Inferior parietal cortex (tissue), 1 donor: ENCODE data around the gene COL6A2.
"Not testable (repeated sequence)": the region's sequence is repeated elsewhere in the genome, so short reads cannot be mapped to it uniquely, and the experiment has no call there.

Experiments used
- DNase-seq: peaks from one replicate; pipeline ENCODE4 v3.0.0-alpha.2; 2016; ENCODE audit errors: extremely low spot score

Gene COL6A2

GRCh38 chr21:46060596-46061061 is 37.3 kb upstream of the COL6A2 start:
- DNase-seq = no peak

- no peak for DNase-seq
Observed at GRCh38 chr21:46061063-46061462, 36.8 kb upstream of the COL6A2 start.

GRCh38 chr21:46061518-46061917 is 36.4 kb upstream of the COL6A2 start:
- DNase-seq = no peak

- no peak for DNase-seq
Observed at GRCh38 chr21:46061950-46062349, 36.0 kb upstream of the COL6A2 start.

GRCh38 chr21:46062471-46063211 is 35.3 kb upstream of the COL6A2 start:
- no peak for DNase-seq

- no peak for DNase-seq
Observed at GRCh38 chr21:46063227-46063626, 34.7 kb upstream of the COL6A2 start.

GRCh38 chr21:46063734-46064680 is 33.9 kb upstream of the COL6A2 start:
- DNase-seq = no peak

- no peak for DNase-seq
Observed at GRCh38 chr21:46064870-46065214, 33.1 kb upstream of the COL6A2 start.

GRCh38 chr21:46065215-46065913 is 32.5 kb upstream of the COL6A2 start:
- DNase-seq = no peak

- DNase-seq = no peak
Observed at GRCh38 chr21:46065914-46066551, 31.9 kb upstream of the COL6A2 start.

- no peak for DNase-seq
Observed at GRCh38 chr21:46066591-46067331, 31.2 kb upstream of the COL6A2 start.

- no peak for DNase-seq
Observed at GRCh38 chr21:46067505-46068201, 30.3 kb upstream of the COL6A2 start.

- DNase-seq = no peak
Observed at GRCh38 chr21:46068516-46069079, 29.3 kb upstream of the COL6A2 start.

GRCh38 chr21:46069166-46069565 is 28.7 kb upstream of the COL6A2 start:
- DNase-seq = no peak

GRCh38 chr21:46069719-46070279 is 28.1 kb upstream of the COL6A2 start:
- no peak for DNase-seq

GRCh38 chr21:46071082-46071481 is 26.8 kb upstream of the COL6A2 start:
- no peak for DNase-seq

- not testable (repeated sequence) for DNase-seq
Observed at GRCh38 chr21:46076724-46077123, 21.2 kb upstream of the COL6A2 start.

GRCh38 chr21:46077674-46078101 is 20.2 kb upstream of the COL6A2 start:
- no peak for DNase-seq

- DNase-seq = no peak
Observed at GRCh38 chr21:46078322-46078977, 19.5 kb upstream of the COL6A2 start.
